GM12891 (cell line): ENCODE results near the gene MAN2B1.

Experiments used
- PAX5 ChIP-seq: IDR thresholded peaks from 2 replicates; pipeline ENCODE4 v1.6.1; 2011; ENCODE audit warnings: low read length, moderate library complexity, mild to moderate bottlenecking; ENCODE audit not compliant: insufficient read depth, severe bottlenecking
- POLR2A ChIP-seq: IDR thresholded peaks from 2 replicates; pipeline ENCODE4 v1.6.1; 2011; ENCODE audit warnings: low read depth, low read length, control low read depth
- POLR2AphosphoS5 ChIP-seq: IDR thresholded peaks from 2 replicates; pipeline ENCODE4 v1.6.1; 2011; ENCODE audit warnings: low read depth, low read length, control low read depth
- POU2F2 ChIP-seq: IDR thresholded peaks from 2 replicates; pipeline ENCODE4 v1.6.1; 2011; ENCODE audit warnings: low read depth, mild to moderate bottlenecking, control low read depth, low read length, moderate library complexity
- SPI1 ChIP-seq: IDR thresholded peaks from 2 replicates; pipeline ENCODE4 v1.6.1; 2011; ENCODE audit warnings: low read depth, low read length, control low read depth
- TAF1 ChIP-seq: IDR thresholded peaks from 2 replicates; pipeline ENCODE4 v1.6.1; 2011; ENCODE audit warnings: low read depth, low read length, control low read depth

GRCh38 chr19:12689581-12690216, 23.2 kb upstream of the MAN2B1 start:
- no peak for TF ChIP-seq TAF1
- no peak for TF ChIP-seq POLR2AphosphoS5
- no peak for TF ChIP-seq POLR2A
- TF ChIP-seq SPI1 = no peak
- no peak for TF ChIP-seq PAX5
- no peak for TF ChIP-seq POU2F2
